HG03378 (cell line): Measurements from ENCODE around the gene HDAC4.

ENCODE experiments used
- ATAC-seq: cut with Tn5 transposase; IDR thresholded peaks from one replicate; pipeline ENCODE4 v1.9.1; 2021; ENCODE audit warnings: mild to moderate bottlenecking, moderate library complexity; ENCODE audit not compliant: unreplicated experiment

Gene HDAC4

GRCh38 chr2:239311132-239312040 lies 89.4 kb downstream of the HDAC4 start:
- no peak for ATAC-seq

GRCh38 chr2:239310401-239311061 lies 90.3 kb downstream of the HDAC4 start:
- no peak for ATAC-seq

GRCh38 chr2:239309398-239310245 lies 91.2 kb downstream of the HDAC4 start:
- no peak for ATAC-seq

- no peak for ATAC-seq
Observed at GRCh38 chr2:239308661-239309397, 92.0 kb downstream of the HDAC4 start.

- ATAC-seq = no peak
Observed at GRCh38 chr2:239307921-239308613, 92.8 kb downstream of the HDAC4 start.

- ATAC-seq = no peak
Observed at GRCh38 chr2:239307221-239307569, 93.6 kb downstream of the HDAC4 start.

GRCh38 chr2:239306274-239307220 lies 94.3 kb downstream of the HDAC4 start:
- ATAC-seq = no peak

GRCh38 chr2:239305771-239306170 lies 95.0 kb downstream of the HDAC4 start:
- ATAC-seq = no peak

GRCh38 chr2:239305222-239305575 lies 95.6 kb downstream of the HDAC4 start:
- ATAC-seq = no peak

- ATAC-seq = no peak
Observed at GRCh38 chr2:239304533-239305221, 96.1 kb downstream of the HDAC4 start.

GRCh38 chr2:239303711-239304532 lies 96.9 kb downstream of the HDAC4 start:
- ATAC-seq = peak; percentile 64

GRCh38 chr2:239302808-239303557 lies 97.8 kb downstream of the HDAC4 start:
- ATAC-seq = no peak

GRCh38 chr2:239302083-239302807 lies 98.6 kb downstream of the HDAC4 start:
- ATAC-seq = no peak

GRCh38 chr2:239300871-239301735 lies 99.7 kb downstream of the HDAC4 start:
- no peak for ATAC-seq

- no peak for ATAC-seq
Observed at GRCh38 chr2:239300242-239300641, 100.6 kb downstream of the HDAC4 start.
